DOHH2 (cell line): ENCODE measurements around the gene ROS1.

ENCODE experiments used
- CTCF ChIP-seq: fragments of 200-600 bp; sonication (generic); IDR thresholded peaks from one replicate; pipeline ENCODE4 v1.5.1; 2014; ENCODE audit warnings: antibody characterized with exemption, mild to moderate bottlenecking, low read depth, low read length; ENCODE audit not compliant: poor library complexity, severe bottlenecking
- EZH2phosphoT487 ChIP-seq: fragments of 200-600 bp; sonication (generic); IDR thresholded peaks from 2 replicates; pipeline ENCODE4 v1.6.1; 2017; ENCODE audit warnings: borderline replicate concordance, mild to moderate bottlenecking, antibody characterized with exemption, low read length, moderate library complexity, mixed read lengths

- TF ChIP-seq CTCF, result no peak
- no peak for TF ChIP-seq EZH2phosphoT487
These were observed 36.3 kb downstream of the ROS1 start for GRCh38 chr6:117389227-117390057.
